GM21786 (cell line): ENCODE data around the gene VPS13D.

Experiments used
- ATAC-seq: cut with Tn5 transposase; IDR thresholded peaks from one replicate; pipeline ENCODE4 v1.9.1; 2021; ENCODE audit not compliant: unreplicated experiment

VPS13D gene

GRCh38 chr1:12333036-12333785 is 103.4 kb downstream of the VPS13D start:
- ATAC-seq, result no peak

GRCh38 chr1:12335815-12336214 is 106.0 kb downstream of the VPS13D start:
- no peak for ATAC-seq

- no peak for ATAC-seq
Observed at GRCh38 chr1:12336413-12336812, 106.6 kb downstream of the VPS13D start.

DNA sequence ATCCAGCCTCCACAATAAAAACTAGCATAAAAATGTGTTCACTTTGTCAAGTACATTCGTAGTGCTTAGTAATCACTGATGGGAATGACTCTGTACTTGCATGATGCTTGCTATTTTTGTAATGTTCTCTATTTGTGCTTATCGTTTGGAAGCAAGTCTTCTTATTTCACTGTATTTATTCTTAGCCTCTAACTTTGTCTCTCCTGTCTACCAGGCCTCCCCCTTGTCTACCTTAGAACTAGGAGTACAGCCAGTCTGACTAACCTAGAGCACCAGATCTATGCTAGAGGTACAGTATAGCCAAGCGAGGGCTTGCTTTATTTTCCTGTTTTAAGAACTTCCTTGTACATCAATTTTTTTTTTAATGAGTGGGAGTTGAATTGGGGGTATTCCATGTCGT is 108.2 kb downstream of the VPS13D start:
- ATAC-seq, result no peak

DNA sequence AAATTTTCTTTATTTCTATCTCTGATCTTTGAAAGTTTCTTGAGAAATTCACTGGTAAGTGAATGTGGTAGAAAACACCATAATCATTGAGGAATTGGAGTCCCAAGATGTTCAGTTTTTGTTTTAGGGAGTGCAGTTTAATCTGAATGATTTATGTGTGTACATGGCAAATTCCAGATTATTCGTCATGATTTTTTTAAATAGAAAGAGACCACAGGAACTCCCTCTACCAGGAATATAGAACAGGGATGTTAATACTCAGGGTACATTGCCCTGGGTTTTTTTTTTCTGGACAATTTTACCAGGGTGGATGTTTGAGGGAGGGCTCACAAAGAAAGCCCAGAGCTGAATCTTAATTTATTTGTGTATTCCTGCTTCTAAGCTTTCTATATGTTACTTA is 109.0 kb downstream of the VPS13D start:
- no peak for ATAC-seq

DNA sequence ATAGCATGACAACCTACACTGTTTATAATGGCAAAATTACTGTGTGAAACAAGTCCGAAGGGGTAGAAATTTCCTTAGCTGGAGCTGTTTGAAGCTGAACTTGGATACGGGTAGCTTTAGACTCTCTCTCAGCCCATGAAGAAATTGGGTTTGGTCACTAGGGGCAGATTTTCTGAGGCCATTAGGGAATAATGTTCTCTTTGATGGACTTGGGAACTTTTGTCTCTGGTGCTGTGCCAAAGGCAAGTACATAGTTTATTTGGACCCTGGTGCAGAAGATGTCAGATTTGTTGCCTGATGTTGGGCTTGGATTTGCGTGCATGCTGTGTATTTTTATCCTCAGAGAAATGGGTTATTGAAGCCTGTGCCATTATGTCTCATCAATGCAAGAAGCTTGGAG is 109.6 kb downstream of the VPS13D start:
- ATAC-seq, result no peak

- no peak for ATAC-seq
Observed at GRCh38 chr1:12339811-12340543, 110.1 kb downstream of the VPS13D start.

DNA sequence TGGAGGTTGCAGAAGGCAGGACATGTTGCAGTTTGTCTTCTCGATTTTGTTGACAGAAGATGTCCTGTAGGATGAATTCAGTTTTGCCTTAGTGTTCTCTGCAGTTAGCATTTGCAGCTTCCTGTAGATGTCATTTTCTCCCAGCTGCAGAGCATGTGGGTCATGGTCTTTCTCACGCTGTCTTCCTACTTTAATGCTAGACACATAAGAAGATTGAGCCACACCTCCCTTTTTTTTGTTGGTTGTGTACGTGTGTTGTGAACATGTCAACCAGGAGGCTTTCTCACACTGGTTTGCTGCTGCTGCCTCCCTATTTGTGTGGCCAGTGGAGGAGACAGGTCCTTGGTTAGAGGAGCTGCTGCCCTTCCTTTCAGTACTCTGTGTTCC is 110.7 kb downstream of the VPS13D start:
- ATAC-seq, result no peak

DNA sequence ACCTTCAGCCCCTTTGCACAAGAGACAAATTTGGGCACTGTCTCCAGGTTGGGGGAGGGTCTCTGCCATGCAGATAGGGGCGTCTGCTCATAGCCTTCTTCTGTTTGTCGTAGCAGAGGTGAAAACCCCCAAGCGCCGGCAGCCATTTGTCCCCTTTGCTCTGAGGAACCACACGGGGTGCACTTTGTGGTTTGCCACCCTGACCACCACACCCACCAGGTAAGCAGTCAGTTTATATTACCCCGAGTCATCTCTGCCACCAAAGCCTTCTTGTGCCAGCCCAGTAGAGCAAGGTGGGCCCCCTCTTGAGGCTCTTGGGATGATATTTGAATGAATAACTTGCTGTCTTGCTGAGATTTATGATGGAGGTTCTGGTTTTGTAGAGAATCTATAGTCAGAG is 111.8 kb downstream of the VPS13D start:
- ATAC-seq, result no peak

DNA sequence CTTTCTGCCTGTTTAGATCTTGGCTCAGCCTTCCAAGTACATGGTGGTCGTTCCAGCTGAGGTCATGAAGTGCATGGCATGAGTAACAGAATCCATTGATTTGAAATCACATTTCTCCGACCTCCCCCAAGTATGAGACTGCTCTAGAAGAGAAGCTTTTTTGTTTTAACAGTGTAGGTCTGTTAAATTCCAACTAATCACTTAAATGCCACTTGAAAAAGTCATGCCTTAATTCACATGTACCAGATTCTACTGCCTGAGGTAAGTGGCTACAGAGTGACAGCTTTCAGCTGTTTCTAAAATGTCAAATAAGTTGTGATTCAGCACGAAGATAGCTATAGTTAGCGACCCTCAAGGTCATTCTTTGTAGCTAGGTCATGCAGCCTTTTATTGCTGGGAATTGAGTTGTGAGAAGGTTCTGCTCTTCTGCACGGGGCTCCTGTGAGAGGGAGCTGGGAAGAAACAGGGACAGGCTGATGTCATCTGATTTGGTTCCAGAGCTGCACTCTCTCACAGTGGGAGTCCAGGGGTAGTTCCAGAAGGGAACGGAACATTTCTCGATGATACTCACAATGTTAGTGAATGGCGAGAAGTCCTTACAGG is 112.7 kb downstream of the VPS13D start:
- ATAC-seq, result no peak

- no peak for ATAC-seq
Observed at GRCh38 chr1:12343823-12344487, 114.1 kb downstream of the VPS13D start.

GRCh38 chr1:12344596-12345349 is 114.9 kb downstream of the VPS13D start:
- ATAC-seq, result no peak

GRCh38 chr1:12345350-12346217 is 115.8 kb downstream of the VPS13D start:
- no peak for ATAC-seq

DNA sequence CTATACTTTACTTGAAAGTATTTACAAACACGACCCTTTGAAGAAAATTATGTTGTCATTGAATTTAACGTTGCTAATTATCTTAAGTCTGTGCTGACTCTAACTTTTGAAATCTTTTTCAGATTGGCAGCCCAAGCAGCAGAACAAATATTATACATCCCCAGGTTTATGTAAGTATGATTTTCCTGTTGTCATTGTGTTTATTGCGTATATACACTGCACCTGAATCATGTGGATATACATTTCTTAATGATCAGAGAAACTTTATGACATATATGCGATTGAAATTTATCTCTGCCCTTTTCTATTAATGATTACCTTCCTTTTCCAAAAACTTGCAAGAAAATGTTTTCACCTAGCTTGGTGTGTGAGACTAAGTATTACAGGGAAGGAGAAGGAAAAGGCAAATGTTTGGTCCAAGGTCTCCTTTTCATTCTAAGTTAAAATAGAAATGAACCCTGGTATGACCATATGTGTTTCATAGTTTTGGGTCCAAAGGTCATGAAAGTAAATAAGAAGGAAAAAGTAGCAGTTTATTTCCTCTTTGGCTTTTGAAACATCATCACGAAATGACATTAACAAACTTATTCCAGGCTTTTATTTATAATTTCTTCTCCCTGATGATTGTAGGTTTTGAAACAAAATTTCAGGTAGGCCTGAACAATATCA is 116.8 kb downstream of the VPS13D start:
- no peak for ATAC-seq

GRCh38 chr1:12348113-12348512 is 118.3 kb downstream of the VPS13D start:
- ATAC-seq, result no peak

GRCh38 chr1:12353981-12354380 is 124.2 kb downstream of the VPS13D start:
- ATAC-seq, result no peak

DNA sequence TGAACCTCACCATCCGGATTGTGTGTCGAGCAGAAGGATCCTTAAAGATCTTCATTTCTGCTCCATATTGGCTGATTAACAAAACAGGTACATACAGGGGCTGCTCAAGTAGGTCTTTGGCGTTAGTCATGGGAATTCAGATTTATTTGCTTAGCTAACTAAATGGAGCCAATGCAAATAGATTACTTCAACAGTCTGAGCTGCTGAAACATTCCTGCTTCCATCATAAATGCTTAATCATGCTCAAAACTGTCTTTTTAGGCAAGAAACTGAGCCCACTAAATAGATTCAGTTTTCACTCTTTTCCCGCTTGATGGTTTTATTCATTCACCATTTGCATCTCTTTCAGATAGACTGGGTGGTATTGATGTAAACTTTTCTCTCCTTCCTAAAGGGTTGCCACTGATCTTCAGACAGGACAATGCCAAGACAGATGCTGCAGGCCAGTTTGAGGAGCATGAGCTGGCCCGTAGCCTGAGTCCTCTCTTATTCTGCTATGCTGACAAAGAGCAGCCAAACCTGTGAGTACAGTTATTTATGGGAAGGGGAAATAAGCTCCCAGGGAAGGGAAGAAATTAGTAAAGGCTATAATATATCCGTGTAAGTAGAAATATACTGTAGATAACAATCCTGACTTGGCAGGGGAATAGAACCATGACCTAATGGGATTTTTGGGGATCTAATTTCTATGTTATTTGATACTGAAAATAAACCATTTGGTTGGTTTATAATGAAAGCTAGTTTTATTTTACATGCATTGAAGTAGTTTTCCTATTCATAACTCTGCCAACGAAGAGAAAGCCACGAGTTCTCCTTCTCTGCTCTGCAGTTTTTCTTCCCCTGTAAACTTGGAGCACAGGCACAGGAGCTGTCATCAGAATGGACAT is 126.4 kb downstream of the VPS13D start:
- ATAC-seq, result no peak

- ATAC-seq, result no peak
Observed at GRCh38 chr1:12358499-12358898, 128.7 kb downstream of the VPS13D start.
